CD4-positive, alpha-beta memory T cell (primary cell): ENCODE data around the gene RPS21. TPM values are rescaled to one million over a fixed set of nuclear protein-coding genes. Genes with fewer than 3 reads are reported as not detected.

ENCODE experiments used
- CTCF ChIA-PET: fragments of 350-600 bp; sonication (Branson Sonifier 250); formaldehyde crosslinking; loops from one replicate; lab custom pipeline; 2021; ENCODE audit warnings: inconsistent platforms; ENCODE audit not compliant: partially characterized antibody; lab: Charles Lee
- POLR2A ChIA-PET: fragments of 350-600 bp; sonication (Branson Sonifier 250); formaldehyde crosslinking; loops from one replicate; lab custom pipeline; 2021; ENCODE audit not compliant: partially characterized antibody; lab: Charles Lee
- DNase-seq, 5 donors: peaks; one replicate each; pipeline versions ENCODE4 v3.0.0 to v3.0.0-alpha.2; 2020 to 2022; ENCODE audit warnings: mixed read lengths in 1 of 5
- H3K27ac ChIP-seq: one replicate; pipeline ENCODE4 v1.7.0; 2013; ENCODE audit warnings: low read depth, low read length
- H3K27me3 ChIP-seq: 2 replicates; pipeline ENCODE4 v1.7.0; 2013; ENCODE audit warnings: mild to moderate bottlenecking, low read length, moderate library complexity; ENCODE audit not compliant: insufficient read depth
- H3K36me3 ChIP-seq: 2 replicates; pipeline ENCODE4 v1.7.0; 2013; ENCODE audit warnings: mild to moderate bottlenecking, low read length, moderate library complexity; ENCODE audit not compliant: insufficient read depth
- H3K4me1 ChIP-seq: 2 replicates; pipeline ENCODE4 v1.7.0; 2013; ENCODE audit warnings: mild to moderate bottlenecking, low read length, moderate library complexity; ENCODE audit not compliant: insufficient read depth
- H3K4me3 ChIP-seq, 2 donors: one replicate each; pipeline ENCODE4 v1.7.0; 2013; ENCODE audit warnings: low read length in 2 of 2, mild to moderate bottlenecking in 1 of 2
- H3K9me3 ChIP-seq, 2 donors: one replicate each; pipeline ENCODE4 v1.7.0; 2013; ENCODE audit warnings: low read length in 2 of 2, control low read depth in 1 of 2; ENCODE audit not compliant: control insufficient read depth in 1 of 2
- H3K27ac Mint-ChIP-seq, 7 donors: one replicate each; pipeline ENCODE4 v1.8.0; 2020 to 2021; ENCODE audit warnings: mixed read lengths in 7 of 7, mild to moderate bottlenecking in 6 of 7, inconsistent platforms in 3 of 7, moderate library complexity in 3 of 7
- H3K27me3 Mint-ChIP-seq, 2 donors: one replicate each; pipeline ENCODE4 v1.8.0; 2020 to 2021; ENCODE audit warnings: mixed read lengths in 2 of 2
- H3K36me3 Mint-ChIP-seq, 2 donors: one replicate each; pipeline ENCODE4 v1.8.0; 2020 to 2021; ENCODE audit warnings: mixed read lengths in 2 of 2, inconsistent platforms in 1 of 2, mild to moderate bottlenecking in 1 of 2
- H3K4me1 Mint-ChIP-seq, 4 donors: one replicate each; pipeline ENCODE4 v1.8.0; 2020 to 2021; ENCODE audit warnings: mixed read lengths in 4 of 4, mild to moderate bottlenecking in 1 of 4
- H3K4me3 Mint-ChIP-seq, 8 donors: one replicate each; pipeline ENCODE4 v1.8.0; 2020 to 2021; ENCODE audit warnings: mixed read lengths in 8 of 8, mild to moderate bottlenecking in 7 of 8, moderate library complexity in 6 of 8, inconsistent platforms in 3 of 8
- H3K9me3 Mint-ChIP-seq, 8 donors: one replicate each; pipeline ENCODE4 v1.8.0; 2020 to 2021; ENCODE audit warnings: mixed read lengths in 8 of 8, mild to moderate bottlenecking in 5 of 8, inconsistent platforms in 3 of 8, moderate library complexity in 1 of 8
- intact Hi-C: fragments of 100-400 bp; cut with micrococcal nuclease; formaldehyde crosslinking; loops from one replicate; pipeline ENCODE4 v1.15.1; 2023
- polyA plus RNA-seq, 2 donors: library from polyadenylated mRNA; unstranded; fragments of 300-500 nt; fragmentation: Illumina TruSeq; gene quantifications; one replicate each; pipeline ENCODE4 v1.2.3, GENCODE V29; 2021
- total RNA-seq, 2 experiments: library from RNA; stranded (reverse); gene quantifications; one replicate each; pipeline ENCODE4 v1.2.3, GENCODE V29; 2021

The RPS21 gene
- total and polyA plus RNA-seq, 4 experiments from 2014 or later, result 1,968 to 3,368 (median 2,948) TPM

DNA sequence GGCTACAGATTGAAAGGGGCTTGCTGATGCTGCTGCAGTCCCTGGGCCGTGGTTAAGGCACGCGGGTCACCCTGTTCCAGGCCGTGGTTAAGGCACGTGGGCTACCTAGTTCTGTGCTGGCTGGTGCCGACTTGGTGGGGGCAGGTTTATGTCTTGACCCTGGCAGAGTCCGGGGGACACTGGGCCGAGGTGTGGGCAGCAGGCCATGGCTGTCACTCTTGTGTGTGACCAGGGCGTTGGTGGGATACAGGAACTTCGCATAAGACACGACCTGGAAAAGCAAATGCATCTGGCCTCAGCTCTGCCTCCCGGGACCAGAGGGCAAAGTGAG lies 6.4 kb downstream of the RPS21 start:
- ChIA-PET POLR2A (no interaction called here), CTCF (no interaction called here)
- Mint-ChIP-seq H3K4me3 (no peak overlapping the region), H3K27ac (no peak overlapping the region), H3K27me3 (no peaks in the 10 kb centered on the region), H3K4me1 (peaks cover 7 to 19% (median 13%) of the 10 kb centered on the region in 4 donors), H3K9me3 (peaks cover 0 to 3% (median 0%) of the 10 kb centered on the region in 8 donors), H3K36me3 (peaks cover 11 to 34% of the 10 kb centered on the region in 2 donors)
- DNase-seq, result no peak
- Histone ChIP-seq H3K27ac (no peak overlapping the region), H3K27me3 (no peaks in the 10 kb centered on the region), H3K4me3 (no peak overlapping the region), H3K9me3 (no peaks in the 10 kb centered on the region), H3K4me1 (peaks cover 11% of the 10 kb centered on the region), H3K36me3 (peaks cover 29% of the 10 kb centered on the region)
- intact Hi-C loops, result no loop called here

DNA sequence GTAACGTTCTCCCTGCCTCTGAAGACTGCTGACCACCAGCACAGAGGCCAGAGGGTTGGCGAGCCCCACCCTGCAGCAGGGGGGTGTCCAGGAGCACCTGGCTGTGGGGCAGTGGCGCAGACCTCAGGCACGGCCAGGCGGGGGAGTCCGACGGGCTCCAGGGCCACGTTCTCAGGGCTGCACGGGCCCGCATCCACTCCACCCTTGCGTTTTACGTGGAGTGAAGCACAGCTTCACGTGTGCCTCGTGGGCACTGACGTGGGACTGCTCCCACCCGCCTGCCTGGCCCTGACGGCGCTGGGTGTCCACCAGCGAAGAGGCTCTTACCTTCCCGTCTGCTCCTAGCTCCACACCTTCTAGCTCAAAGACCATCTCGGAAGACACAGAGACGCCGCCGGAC lies 6.9 kb downstream of the RPS21 start:
- ChIA-PET CTCF (no interaction called here), POLR2A (no interaction called here)
- Histone ChIP-seq H3K4me3 (no peak overlapping the region), H3K36me3 (peaks cover 24% of the 10 kb centered on the region), H3K4me1 (peaks cover 6% of the 10 kb centered on the region), H3K9me3 (no peaks in the 10 kb centered on the region), H3K27me3 (no peaks in the 10 kb centered on the region), H3K27ac (no peak overlapping the region)
- intact Hi-C loops, result no loop called here
- Mint-ChIP-seq H3K4me1 (peaks cover 4 to 14% (median 9%) of the 10 kb centered on the region in 4 donors), H3K9me3 (peaks cover 0 to 3% (median 0%) of the 10 kb centered on the region in 8 donors), H3K4me3 (no peak overlapping the region), H3K36me3 (peaks cover 7 to 28% of the 10 kb centered on the region in 2 donors), H3K27me3 (no peaks in the 10 kb centered on the region), H3K27ac (no peak overlapping the region)
- DNase-seq, result no peak

DNA sequence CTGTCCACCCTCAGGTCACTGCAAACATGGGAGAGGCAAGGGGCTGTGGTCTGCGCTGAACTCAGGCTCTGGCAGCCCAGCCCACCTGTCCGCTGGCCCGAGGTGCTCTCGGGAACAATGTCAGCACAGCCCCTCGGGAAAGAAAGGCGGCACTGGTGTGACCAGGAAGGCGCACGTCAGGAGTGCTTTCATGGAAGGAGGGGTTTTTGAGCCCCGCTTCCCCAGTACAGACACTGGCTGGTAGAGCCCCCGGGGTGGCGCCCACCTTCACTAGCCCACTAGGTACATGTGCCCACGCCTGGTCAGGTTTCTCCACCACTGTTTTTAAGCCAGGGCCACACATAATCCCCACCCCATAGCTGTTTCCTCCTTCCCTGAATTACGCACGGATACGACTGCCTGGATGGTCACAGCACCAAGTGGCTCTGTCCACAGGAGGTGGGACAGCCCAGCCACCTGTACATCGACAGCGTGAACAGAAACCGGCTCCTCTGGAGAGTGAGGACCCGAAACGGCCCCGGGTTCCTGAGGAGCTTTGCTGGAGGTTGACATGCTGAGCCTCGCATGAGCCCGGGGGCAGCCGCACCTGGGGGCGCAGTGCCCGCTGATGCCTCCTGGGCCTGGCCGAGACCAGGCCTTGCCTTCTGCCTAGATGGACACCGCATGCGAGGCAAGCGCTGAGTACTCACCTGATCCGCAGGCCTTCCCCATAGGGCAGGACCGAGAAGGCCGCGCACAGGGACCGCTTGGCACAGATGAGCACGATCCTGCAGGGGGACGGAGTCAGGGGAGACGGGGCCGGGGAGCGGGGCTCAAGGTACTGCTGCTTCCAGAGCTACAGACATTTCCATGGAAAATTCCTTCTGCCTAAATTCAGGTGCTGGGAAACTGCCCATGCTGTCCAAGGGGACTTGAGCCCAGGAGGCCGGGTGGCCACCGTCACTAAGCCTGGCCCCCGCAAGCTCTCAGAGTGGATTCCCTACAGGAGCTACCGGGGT lies 7.6 kb downstream of the RPS21 start:
- Histone ChIP-seq H3K27ac (no peak overlapping the region), H3K27me3 (no peaks in the 10 kb centered on the region), H3K4me3 (no peak overlapping the region), H3K4me1 (no peaks in the 10 kb centered on the region), H3K9me3 (no peaks in the 10 kb centered on the region), H3K36me3 (peaks cover 17% of the 10 kb centered on the region)
- Mint-ChIP-seq H3K27ac (no peak overlapping the region), H3K36me3 (peaks cover 3 to 21% of the 10 kb centered on the region in 2 donors), H3K4me3 (no peak overlapping the region), H3K9me3 (peaks cover 0 to 3% (median 0%) of the 10 kb centered on the region in 8 donors), H3K4me1 (peaks cover 1 to 7% (median 4%) of the 10 kb centered on the region in 4 donors), H3K27me3 (no peaks in the 10 kb centered on the region)
- DNase-seq, result no peak
- ChIA-PET POLR2A (no interaction called here), CTCF (no interaction called here)
- intact Hi-C loops, result no loop called here

DNA sequence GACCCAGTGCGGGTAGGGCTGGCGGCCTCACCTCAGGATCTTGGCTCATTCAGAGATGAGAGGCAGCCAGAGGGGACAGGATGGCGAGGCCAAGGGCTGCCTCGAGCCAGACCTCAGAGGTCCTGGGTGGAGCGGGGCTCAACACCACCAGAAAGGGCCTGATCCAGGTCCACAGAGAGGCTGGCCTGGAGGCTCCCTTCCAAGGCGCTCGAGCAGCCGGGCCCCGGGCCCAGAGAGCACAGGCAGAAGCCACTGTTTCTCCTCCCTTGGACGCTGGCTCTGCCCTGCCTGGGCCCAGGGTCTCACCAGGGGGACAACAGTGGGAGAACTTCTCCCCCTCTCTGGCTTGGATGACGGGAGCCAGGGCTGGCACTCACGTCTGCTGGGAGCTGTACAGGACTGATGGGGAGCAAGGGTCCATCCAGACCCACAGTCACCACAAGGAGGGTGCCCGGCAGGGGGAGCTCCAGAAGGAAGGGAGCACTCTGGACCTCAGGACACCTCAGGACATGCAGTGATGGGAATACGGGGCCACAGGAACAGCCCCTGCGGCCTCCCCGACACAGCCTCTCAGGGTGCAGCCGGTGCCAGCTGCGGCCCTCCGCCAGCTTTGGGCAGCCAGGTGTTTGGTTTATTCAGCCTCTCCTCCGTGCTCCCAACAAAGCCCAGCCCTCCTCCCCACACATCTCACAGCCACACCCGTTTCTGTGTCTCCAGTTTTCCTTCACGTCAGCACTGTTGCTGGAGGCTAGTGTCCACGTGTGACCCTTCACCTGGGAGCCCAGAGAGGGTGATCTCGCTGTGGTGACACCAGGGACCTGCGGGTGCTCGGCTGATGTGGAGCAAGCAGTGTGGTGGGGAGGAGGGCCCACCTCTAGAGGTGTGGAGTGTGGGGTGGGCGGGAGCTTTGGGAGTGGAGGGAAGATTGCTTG lies 8.7 kb downstream of the RPS21 start:
- Mint-ChIP-seq H3K4me3 (no peak overlapping the region), H3K4me1 (no peaks in the 10 kb centered on the region), H3K36me3 (peaks cover 0 to 15% of the 10 kb centered on the region in 2 donors), H3K27me3 (no peaks in the 10 kb centered on the region), H3K27ac (no peak overlapping the region), H3K9me3 (peaks cover 0 to 3% (median 0%) of the 10 kb centered on the region in 8 donors)
- no peaks in the 10 kb centered on the region for H3K4me1 ChIP-seq
- H3K9me3 ChIP-seq, result no peaks in the 10 kb centered on the region
- no peaks in the 10 kb centered on the region for H3K27me3 ChIP-seq
- intact Hi-C loops, result no loop called here
- ChIA-PET POLR2A (no interaction called here), CTCF (no interaction called here)
- H3K27ac ChIP-seq, result no peak overlapping the region
- no peak for DNase-seq
- H3K4me3 ChIP-seq, result no peak overlapping the region
- H3K36me3 ChIP-seq, result peaks cover 7% of the 10 kb centered on the region

DNA sequence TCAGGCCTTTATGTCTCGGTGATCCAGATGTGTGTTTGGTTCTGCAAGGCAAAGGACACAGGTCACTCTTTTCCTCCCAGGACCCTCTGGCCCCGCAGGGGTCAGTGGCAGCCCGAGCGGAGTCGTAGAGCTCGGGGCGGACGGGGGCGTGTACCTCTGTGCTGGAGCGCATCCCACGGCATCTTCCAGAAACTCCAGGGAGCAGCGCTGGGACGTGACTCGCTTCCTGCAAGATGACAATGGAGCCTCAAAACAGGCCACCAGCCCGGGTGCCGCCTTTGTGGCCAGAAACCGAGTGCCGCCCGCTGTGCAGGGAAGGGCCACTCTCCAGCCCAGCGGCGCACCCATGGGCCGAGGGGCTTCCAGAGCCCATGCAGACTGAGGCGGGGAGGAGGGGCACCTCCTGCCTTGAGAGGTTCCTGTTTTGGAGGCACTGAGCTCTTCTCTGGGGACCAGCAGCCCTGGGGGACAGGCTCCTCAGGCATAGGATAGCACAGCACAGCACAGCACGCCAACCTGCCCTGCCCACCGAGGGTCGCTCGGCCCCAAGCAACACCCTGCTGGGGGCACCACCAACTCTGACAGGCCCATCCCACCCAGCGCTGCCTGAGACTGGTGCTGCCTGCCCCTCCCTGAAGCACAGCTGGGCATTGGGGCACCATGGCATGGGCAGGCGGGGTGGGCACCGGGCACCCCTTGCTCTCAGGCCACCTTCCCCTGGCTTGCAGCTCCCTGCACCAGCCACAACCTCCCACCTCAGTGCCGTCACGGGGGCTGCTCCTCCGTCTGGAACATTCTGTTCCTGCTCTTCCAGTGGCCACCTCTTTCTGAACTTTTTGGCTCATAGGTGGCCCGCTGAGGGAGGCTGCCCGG lies 9.7 kb downstream of the RPS21 start:
- H3K27me3 Mint-ChIP-seq, result no peaks in the 10 kb centered on the region
- no peak overlapping the region for H3K4me3 Mint-ChIP-seq
- CTCF ChIA-PET, result no interaction called here
- H3K36me3 Mint-ChIP-seq, result peaks cover 0 to 16% of the 10 kb centered on the region in 2 donors
- H3K27me3 ChIP-seq, result no peaks in the 10 kb centered on the region
- intact Hi-C loops, result no loop called here
- no peaks in the 10 kb centered on the region for H3K36me3 ChIP-seq
- H3K27ac ChIP-seq, result no peak overlapping the region
- POLR2A ChIA-PET, result no interaction called here
- H3K9me3 Mint-ChIP-seq, result peaks cover 0 to 3% (median 0%) of the 10 kb centered on the region in 8 donors
- no peak overlapping the region for H3K4me3 ChIP-seq
- H3K27ac Mint-ChIP-seq, result peak overlapping the region in 1 of 7 donors; percentile 29
- peaks cover 0 to 5% (median 1%) of the 10 kb centered on the region in 4 donors for H3K4me1 Mint-ChIP-seq
- no peaks in the 10 kb centered on the region for H3K4me1 ChIP-seq
- no peaks in the 10 kb centered on the region for H3K9me3 ChIP-seq
- no peak for DNase-seq

DNA sequence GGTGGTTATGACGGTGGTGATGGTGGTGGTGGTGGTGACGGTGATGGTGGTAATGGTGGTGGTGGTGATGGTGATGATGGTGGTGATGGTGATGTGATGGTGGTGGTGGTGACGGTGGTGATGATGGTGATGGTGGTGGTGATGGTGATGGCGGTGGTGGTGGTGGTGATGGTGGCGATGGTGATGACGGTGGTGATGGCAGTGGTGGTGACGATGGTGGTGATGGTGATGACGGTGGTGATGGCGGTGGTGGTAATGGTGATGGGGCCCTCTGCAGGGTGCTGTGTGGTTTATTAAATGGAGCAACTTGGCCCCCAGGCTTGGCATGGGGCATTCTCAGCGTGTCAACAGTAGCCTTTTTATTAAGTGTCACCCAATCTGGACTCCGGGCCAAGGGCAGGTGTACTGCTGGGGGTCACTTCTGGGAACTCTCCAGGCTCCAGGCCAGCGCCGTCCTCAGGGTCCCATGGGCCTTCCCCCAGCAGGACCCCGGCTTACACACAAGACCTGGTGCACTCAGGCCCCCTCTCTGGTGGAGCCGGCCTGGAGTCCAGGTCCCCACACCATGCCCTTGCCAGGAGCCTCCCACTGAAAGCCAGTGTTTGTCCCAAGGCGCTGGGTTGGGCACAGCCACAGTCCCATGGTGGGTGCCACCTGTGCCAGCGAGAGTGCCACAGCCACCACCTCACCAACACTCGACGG lies 11.4 kb downstream of the RPS21 start:
- Mint-ChIP-seq H3K9me3 (peaks cover 0 to 3% (median 0%) of the 10 kb centered on the region in 8 donors), H3K27me3 (no peaks in the 10 kb centered on the region), H3K4me3 (no peak overlapping the region), H3K4me1 (peaks cover 3 to 7% (median 3%) of the 10 kb centered on the region in 4 donors), H3K36me3 (peaks cover 0 to 13% of the 10 kb centered on the region in 2 donors), H3K27ac (no peak overlapping the region)
- CTCF ChIA-PET, result interaction anchor here (2.0 kb wide), 1 partner anchor 15 kb away, joined by 6 read pairs; no protein-coding TSS in a partner anchor
- POLR2A ChIA-PET, result no interaction called here
- intact Hi-C loops, result no loop called here
- Histone ChIP-seq H3K27ac (no peak overlapping the region), H3K4me3 (no peak overlapping the region), H3K27me3 (no peaks in the 10 kb centered on the region), H3K9me3 (no peaks in the 10 kb centered on the region), H3K4me1 (no peaks in the 10 kb centered on the region), H3K36me3 (no peaks in the 10 kb centered on the region)
- no peak for DNase-seq
